ENCODE measurements around the gene MTURN. TPM values are rescaled to one million over a fixed set of nuclear protein-coding genes. Genes with fewer than 3 reads are reported as not detected.

MTURN gene
- total and polyA plus RNA-seq, 9 of the 15 experiments (the other 6 are each of a cell fraction or from before 2014, with no cell fraction given), result 0.94 to 14.8 (median 6.4) TPM

DNA sequence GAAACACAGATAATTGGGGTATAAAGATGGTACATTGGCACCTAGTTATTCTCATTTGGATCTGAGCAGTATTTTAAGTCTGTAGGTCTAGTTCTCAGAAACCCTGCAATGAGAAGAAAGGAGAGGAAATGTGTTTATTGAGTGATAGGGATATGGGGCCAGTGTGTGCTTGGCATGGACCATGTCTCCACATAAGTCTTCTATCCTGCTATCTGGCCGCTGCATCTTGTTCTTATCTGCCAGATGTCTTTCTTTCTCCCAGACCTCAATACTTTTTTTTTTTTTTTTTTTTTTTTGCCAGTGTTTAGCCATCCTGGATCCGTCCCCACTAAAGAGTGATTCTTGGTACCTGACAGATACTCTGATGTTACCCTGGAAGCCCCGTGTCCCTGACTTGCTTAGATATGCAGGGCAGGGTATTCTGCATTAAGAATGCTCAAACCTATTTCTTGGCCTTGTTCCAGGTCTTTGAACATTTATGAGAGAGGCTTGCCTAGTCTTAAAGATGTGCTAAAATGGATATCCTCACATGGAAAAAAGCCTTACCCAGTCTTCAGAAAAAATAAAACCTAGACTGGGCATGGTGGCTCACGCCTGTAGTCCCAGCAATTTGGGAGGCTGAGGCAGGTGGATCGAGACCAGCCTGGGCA, 10.0 kb downstream of the MTURN start (continued):
- peak; percentile 57 for TF ChIP-seq ZNF384 (IDR thresholded peaks at IDR 0.05; ENCODE audit: low read depth, low read length)
- peak; percentile 48 for TF ChIP-seq CBFA2T2 (conservative IDR thresholded peaks at IDR 0.05)
- TF ChIP-seq, protein P1, sequence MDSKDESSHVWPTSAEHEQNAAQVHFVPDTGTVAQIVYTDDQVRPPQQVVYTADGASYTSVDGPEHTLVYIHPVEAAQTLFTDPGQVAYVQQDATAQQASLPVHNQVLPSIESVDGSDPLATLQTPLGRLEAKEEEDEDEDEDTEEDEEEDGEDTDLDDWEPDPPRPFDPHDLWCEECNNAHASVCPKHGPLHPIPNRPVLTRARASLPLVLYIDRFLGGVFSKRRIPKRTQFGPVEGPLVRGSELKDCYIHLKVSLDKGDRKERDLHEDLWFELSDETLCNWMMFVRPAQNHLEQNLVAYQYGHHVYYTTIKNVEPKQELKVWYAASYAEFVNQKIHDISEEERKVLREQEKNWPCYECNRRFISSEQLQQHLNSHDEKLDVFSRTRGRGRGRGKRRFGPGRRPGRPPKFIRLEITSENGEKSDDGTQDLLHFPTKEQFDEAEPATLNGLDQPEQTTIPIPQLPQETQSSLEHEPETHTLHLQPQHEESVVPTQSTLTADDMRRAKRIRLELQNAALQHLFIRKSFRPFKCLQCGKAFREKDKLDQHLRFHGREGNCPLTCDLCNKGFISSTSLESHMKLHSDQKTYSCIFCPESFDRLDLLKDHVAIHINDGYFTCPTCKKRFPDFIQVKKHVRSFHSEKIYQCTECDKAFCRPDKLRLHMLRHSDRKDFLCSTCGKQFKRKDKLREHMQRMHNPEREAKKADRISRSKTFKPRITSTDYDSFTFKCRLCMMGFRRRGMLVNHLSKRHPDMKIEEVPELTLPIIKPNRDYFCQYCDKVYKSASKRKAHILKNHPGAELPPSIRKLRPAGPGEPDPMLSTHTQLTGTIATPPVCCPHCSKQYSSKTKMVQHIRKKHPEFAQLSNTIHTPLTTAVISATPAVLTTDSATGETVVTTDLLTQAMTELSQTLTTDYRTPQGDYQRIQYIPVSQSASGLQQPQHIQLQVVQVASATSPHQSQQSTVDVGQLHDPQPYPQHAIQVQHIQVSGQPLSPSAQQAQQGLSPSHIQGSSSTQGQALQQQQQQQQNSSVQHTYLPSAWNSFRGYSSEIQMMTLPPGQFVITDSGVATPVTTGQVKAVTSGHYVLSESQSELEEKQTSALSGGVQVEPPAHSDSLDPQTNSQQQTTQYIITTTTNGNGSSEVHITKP (IDR thresholded peaks at IDR 0.05; ENCODE audit: partially characterized antibody), result no peak
- TF ChIP-seq, protein P2, sequence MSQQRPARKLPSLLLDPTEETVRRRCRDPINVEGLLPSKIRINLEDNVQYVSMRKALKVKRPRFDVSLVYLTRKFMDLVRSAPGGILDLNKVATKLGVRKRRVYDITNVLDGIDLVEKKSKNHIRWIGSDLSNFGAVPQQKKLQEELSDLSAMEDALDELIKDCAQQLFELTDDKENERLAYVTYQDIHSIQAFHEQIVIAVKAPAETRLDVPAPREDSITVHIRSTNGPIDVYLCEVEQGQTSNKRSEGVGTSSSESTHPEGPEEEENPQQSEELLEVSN (IDR thresholded peaks at IDR 0.05; ENCODE audit: borderline replicate concordance in 1 of 2, extremely low read depth in 1 of 2, insufficient read depth in 1 of 2, insufficient read length in 1 of 2, low read depth in 1 of 2, low read length in 1 of 2, poor library complexity in 1 of 2, severe bottlenecking in 1 of 2), result no peak
- TF ChIP-seq MECOM (CRISPR knock-in tag; IDR thresholded peaks at IDR 0.05), result no peak
- TF ChIP-seq, protein P3, sequence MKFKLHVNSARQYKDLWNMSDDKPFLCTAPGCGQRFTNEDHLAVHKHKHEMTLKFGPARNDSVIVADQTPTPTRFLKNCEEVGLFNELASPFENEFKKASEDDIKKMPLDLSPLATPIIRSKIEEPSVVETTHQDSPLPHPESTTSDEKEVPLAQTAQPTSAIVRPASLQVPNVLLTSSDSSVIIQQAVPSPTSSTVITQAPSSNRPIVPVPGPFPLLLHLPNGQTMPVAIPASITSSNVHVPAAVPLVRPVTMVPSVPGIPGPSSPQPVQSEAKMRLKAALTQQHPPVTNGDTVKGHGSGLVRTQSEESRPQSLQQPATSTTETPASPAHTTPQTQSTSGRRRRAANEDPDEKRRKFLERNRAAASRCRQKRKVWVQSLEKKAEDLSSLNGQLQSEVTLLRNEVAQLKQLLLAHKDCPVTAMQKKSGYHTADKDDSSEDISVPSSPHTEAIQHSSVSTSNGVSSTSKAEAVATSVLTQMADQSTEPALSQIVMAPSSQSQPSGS (CRISPR knock-in tag; IDR thresholded peaks at IDR 0.05), result no peak
- no peak for TF ChIP-seq MAZ (CRISPR knock-in tag; conservative IDR thresholded peaks at IDR 0.05 in 1 of 2, IDR thresholded peaks at IDR 0.05 in 1 of 2)
- TF ChIP-seq STAT5A (IDR thresholded peaks at IDR 0.05; ENCODE audit: borderline replicate concordance, low read length), result 0 out of 2 replicates have a peak, but pooled peaks have one; percentile 18
- no peak for TF ChIP-seq PURB (CRISPR knock-in tag; IDR thresholded peaks at IDR 0.05; ENCODE audit: low read depth)
- TF ChIP-seq, protein P4, sequence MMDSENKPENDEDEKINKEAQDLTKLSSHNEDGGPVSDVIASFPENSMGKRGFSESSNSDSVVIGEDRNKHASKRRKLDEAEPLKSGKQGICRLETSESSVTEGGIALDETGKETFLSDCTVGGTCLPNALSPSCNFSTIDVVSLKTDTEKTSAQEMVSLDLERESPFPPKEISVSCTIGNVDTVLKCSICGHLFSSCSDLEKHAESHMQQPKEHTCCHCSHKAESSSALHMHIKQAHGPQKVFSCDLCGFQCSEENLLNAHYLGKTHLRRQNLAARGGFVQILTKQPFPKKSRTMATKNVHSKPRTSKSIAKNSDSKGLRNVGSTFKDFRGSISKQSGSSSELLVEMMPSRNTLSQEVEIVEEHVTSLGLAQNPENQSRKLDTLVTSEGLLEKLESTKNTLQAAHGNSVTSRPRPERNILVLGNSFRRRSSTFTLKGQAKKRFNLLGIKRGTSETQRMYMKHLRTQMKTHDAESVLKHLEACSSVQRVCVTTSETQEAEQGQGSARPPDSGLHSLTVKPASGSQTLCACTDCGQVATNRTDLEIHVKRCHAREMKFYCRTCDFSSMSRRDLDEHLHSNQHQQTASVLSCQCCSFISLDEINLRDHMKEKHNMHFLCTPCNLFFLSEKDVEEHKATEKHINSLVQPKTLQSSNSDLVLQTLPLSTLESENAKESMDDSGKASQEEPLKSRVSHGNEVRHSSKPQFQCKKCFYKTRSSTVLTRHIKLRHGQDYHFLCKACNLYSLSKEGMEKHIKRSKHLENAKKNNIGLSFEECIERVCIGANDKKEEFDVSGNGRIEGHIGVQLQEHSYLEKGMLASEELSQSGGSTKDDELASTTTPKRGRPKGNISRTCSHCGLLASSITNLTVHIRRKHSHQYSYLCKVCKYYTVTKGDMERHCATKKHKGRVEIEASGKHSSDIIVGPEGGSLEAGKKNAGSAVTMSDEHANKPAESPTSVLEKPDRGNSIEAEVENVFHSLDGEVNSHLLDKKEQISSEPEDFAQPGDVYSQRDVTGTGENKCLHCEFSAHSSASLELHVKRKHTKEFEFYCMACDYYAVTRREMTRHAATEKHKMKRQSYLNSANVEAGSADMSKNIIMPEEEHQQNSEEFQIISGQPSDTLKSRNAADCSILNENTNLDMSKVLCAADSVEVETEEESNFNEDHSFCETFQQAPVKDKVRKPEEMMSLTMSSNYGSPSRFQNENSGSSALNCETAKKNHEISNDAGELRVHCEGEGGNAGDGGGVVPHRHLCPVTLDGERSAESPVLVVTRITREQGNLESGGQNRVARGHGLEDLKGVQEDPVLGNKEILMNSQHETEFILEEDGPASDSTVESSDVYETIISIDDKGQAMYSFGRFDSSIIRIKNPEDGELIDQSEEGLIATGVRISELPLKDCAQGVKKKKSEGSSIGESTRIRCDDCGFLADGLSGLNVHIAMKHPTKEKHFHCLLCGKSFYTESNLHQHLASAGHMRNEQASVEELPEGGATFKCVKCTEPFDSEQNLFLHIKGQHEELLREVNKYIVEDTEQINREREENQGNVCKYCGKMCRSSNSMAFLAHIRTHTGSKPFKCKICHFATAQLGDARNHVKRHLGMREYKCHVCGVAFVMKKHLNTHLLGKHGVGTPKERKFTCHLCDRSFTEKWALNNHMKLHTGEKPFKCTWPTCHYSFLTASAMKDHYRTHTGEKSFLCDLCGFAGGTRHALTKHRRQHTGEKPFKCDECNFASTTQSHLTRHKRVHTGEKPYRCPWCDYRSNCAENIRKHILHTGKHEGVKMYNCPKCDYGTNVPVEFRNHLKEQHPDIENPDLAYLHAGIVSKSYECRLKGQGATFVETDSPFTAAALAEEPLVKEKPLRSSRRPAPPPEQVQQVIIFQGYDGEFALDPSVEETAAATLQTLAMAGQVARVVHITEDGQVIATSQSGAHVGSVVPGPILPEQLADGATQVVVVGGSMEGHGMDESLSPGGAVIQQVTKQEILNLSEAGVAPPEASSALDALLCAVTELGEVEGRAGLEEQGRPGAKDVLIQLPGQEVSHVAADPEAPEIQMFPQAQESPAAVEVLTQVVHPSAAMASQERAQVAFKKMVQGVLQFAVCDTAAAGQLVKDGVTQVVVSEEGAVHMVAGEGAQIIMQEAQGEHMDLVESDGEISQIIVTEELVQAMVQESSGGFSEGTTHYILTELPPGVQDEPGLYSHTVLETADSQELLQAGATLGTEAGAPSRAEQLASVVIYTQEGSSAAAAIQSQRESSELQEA (IDR thresholded peaks at IDR 0.05; ENCODE audit: low read depth), result no peak
- no peak for TF ChIP-seq XRCC3 (IDR thresholded peaks at IDR 0.05)
- no peak for TF ChIP-seq U2AF2 (optimal IDR thresholded peaks at IDR 0.05; ENCODE audit: low read depth, low read length)
